ENCODE data around the gene MRPL45. TPM values are rescaled to one million over a fixed set of nuclear protein-coding genes. Genes with fewer than 3 reads are reported as not detected.
"Not testable (repeated sequence)": the region's sequence is repeated elsewhere in the genome, so short reads cannot be mapped to it uniquely, and the experiment has no call there.

Gene MRPL45
- total RNA-seq: 10 to 100 TPM; 45.0 to 46.6 TPM

DNA sequence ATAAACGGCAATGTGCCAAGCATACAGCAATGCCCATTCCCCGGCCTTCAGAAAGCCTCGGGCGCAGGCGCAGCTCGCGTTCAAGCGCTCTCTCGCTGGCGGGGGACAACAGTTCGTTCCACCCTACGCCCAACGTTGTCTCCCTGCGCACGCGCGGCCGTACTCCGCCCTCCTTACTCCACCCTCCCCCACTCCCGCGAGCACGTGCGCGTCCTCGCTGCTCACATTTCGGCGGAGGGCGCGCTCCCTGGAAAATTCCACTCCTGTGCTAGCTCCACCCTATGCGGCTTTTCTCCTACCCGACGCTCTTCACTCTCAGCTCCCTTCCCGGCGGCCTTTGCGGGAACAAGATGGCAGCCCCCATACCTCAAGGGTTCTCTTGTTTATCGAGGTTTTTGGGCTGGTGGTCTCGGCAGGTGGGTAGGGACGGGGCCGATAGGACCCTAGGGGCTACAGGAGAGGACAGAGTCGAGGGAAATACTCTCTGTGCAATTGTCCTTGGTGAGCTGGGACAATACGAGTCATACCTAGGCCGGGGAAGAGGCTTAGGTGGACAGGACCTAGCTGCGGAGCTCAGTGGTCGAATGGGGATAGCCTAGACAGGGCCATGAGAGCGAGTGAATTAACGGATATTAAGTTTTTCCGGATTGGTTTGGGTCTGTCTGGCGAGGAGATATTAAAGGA, at the start of gene MRPL45:
Gene MRPL45 (plus strand): TSS at position 335 of the 684 bp plus-strand sequence. CDS start 16 bp downstream, at position 351.
- H3K36me3 Mint-ChIP-seq; CTCF ChIA-PET; H3K27me3 Mint-ChIP-seq; intact Hi-C loops (cut with micrococcal nuclease); POLR2A ChIA-PET; H3K9me3 Mint-ChIP-seq: not testable (repeated sequence)
- Mint-ChIP-seq H3K27ac (peak within 1 kb of the TSS; percentile 88), H3K4me1 (ENCODE audit: low read depth) (peaks cover 10% of the 10 kb centered on the region), H3K4me3 (peak within 1 kb of the TSS; percentile 93)
- DNase-seq: peak; percentile 99

DNA sequence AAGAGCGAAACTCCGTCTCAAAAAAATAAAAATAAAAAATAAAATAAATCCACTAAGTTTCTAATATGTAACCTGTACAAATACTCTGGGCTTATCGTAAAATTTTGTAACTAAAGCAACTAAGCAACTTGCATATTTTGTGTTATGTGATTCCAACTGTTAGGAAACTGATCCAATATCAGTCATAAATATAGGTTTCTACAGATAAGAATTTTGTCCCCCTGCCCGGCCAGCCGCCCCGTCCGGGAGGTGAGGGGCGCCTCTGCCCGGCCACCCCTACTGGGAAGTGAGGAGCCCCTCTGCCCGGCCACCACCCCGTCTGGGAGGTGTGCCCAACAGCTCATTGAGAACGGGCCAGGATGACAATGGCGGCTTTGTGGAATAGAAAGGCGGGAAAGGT, 43.8 kb upstream of the MRPL45 start:
- H3K4me3 Mint-ChIP-seq; H3K9me3 Mint-ChIP-seq; POLR2A ChIA-PET; H3K27me3 Mint-ChIP-seq; intact Hi-C loops (cut with micrococcal nuclease); CTCF ChIA-PET; H3K27ac Mint-ChIP-seq; H3K4me1 Mint-ChIP-seq (ENCODE audit: low read depth); DNase-seq; H3K36me3 Mint-ChIP-seq: not testable (repeated sequence)

DNA sequence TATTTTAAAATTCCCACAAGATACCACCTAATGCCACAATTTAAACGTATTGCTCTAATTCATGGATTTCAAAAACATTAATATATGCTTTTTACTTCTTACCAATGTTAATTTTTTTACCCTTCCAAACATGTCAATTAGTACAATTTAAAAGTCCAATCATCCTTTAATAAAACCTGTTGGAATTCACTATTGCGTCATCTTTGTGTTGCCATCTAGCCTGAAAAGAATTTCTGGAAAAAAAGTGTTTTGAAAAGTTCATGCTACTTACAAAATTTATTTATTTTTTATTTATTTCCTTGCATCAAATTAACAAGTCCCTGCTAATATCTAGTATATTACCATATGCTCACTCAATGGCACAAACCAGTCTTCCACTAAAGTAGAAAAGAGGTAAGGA, 42.6 kb upstream of the MRPL45 start:
- POLR2A ChIA-PET; H3K4me3 Mint-ChIP-seq; H3K27me3 Mint-ChIP-seq; H3K36me3 Mint-ChIP-seq; DNase-seq; H3K27ac Mint-ChIP-seq; H3K9me3 Mint-ChIP-seq; intact Hi-C loops (cut with micrococcal nuclease); H3K4me1 Mint-ChIP-seq (ENCODE audit: low read depth); CTCF ChIA-PET: not testable (repeated sequence)

DNA sequence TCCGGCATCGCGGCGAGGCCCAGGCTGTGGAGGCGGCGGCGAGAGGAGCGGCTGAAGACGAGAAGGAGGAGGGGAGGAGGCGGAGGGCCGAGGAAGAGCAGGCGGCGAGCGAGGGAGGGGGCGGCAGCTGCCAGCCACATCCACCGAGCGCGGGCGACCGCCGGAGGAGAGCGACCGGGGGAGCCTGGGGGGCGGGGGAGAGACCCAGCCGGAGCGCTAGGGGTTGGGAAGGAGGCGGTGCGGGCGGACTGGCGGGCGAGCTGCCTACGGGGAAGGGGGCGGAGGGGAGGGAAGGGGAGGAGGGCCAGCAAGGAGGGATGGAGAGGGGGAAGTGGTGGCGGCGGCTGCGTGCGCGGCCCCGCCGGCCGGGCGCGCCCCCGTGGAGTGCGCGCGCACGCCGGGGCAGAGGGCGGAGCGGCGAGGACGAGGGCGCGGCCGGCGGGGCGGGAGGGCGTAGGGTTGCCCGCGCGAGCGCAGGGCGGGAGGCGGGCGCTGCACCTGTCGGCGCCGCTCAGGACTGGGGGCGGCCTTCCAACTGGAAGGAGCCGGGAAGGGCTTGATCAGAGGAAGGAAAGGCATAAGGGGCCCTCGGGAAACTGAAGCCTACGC, 39.9 kb upstream of the MRPL45 start:
- CTCF ChIA-PET; H3K9me3 Mint-ChIP-seq; H3K4me1 Mint-ChIP-seq (ENCODE audit: low read depth); H3K27ac Mint-ChIP-seq; POLR2A ChIA-PET; H3K27me3 Mint-ChIP-seq; intact Hi-C loops (cut with micrococcal nuclease); H3K36me3 Mint-ChIP-seq: not testable (repeated sequence)
- H3K4me3 Mint-ChIP-seq: peak overlapping the region; percentile 55
- peak; percentile 91 for DNase-seq

DNA sequence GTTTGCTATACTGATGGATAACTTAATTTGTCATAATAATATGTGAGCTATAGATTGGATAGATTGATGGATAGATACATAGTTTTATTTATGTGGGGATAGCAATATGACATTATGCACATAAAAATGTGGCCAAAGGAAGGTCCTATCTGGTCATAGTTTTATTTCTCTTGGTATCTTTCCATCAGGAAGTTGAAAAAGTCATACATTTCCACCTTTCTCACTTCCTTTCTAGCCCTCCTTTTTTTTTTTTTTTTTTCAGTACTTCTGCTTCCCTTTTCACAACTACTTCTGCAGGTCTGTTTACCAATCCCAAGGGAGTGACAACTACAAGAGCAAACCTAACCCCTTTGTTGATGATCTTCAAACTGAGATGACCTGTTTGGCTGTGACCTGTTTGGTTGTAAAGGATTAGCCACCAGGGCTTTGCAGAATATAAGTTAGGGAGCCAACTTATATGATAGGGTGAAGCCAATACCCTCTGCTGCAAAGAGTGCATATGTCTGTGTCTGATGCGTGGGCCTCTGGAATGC, 30.9 kb upstream of the MRPL45 start:
- POLR2A ChIA-PET; H3K27me3 Mint-ChIP-seq; H3K4me1 Mint-ChIP-seq (ENCODE audit: low read depth); CTCF ChIA-PET; H3K4me3 Mint-ChIP-seq; H3K27ac Mint-ChIP-seq; H3K9me3 Mint-ChIP-seq; H3K36me3 Mint-ChIP-seq; intact Hi-C loops (cut with micrococcal nuclease); DNase-seq: not testable (repeated sequence)

DNA sequence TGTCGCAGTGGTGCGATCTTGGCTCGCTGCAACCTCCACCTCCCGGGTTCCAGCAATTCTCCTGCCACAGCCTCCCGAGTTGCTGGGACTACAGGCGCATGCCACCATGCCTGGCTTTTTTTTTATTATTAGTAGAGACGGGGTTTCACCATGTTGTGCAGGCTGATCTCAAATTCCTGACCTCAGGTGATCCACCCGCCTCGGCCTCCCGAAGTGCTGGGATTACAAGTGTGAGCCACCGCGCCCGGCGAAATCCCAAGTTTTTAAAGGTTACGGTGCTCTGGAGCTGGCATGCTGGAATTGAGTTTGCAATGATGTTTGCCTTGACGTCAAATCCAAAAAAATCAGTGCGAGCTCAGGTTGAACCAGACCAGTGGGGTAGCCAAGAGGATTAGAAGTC, 30.4 kb upstream of the MRPL45 start:
- H3K9me3 Mint-ChIP-seq; POLR2A ChIA-PET; DNase-seq; H3K36me3 Mint-ChIP-seq; H3K4me3 Mint-ChIP-seq; intact Hi-C loops (cut with micrococcal nuclease); CTCF ChIA-PET; H3K27me3 Mint-ChIP-seq; H3K4me1 Mint-ChIP-seq (ENCODE audit: low read depth); H3K27ac Mint-ChIP-seq: not testable (repeated sequence)

DNA sequence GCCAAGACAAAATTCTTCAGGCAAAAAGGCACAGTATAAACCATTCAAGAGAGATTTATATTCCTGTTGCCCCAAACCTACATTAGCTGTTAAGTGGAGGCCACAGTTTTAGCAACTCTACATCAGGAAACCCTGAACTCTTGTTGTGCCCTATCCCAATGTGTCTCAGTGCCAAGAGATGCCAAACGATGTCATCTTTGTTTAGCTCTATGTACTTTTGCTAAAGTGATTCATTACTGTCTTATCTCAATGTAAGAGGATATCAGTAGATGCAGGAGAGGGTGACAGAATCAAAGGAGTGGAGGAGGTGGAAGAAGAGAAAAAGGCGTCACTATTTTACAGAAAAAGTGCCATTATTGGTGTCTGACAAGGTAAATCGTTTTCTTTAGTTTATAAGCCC, 28.8 kb upstream of the MRPL45 start:
- H3K4me1 Mint-ChIP-seq (ENCODE audit: low read depth); H3K4me3 Mint-ChIP-seq; H3K27ac Mint-ChIP-seq; H3K36me3 Mint-ChIP-seq; intact Hi-C loops (cut with micrococcal nuclease); H3K9me3 Mint-ChIP-seq; H3K27me3 Mint-ChIP-seq; DNase-seq; POLR2A ChIA-PET; CTCF ChIA-PET: not testable (repeated sequence)

DNA sequence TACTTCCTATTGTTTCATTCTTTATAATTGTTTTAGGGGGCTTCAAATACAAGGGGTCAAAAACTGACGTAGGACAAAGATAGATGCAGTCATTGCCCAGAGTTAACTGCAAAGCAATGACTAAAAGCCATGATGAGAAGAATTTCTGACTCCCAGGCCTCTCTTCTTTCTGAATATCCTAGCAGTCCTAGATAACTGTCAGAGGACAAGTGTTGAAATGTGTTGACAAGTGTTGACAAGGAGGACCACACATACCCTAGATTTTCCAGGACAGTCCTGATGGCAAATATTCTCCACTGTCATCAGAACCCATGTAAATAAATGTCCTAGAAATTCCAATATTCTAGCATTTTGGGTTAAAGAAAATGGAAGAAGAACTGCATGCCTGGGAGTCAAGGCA, 27.9 kb upstream of the MRPL45 start:
- intact Hi-C loops (cut with micrococcal nuclease); H3K4me1 Mint-ChIP-seq (ENCODE audit: low read depth); H3K4me3 Mint-ChIP-seq; POLR2A ChIA-PET; H3K9me3 Mint-ChIP-seq; H3K27ac Mint-ChIP-seq; H3K27me3 Mint-ChIP-seq; H3K36me3 Mint-ChIP-seq; CTCF ChIA-PET; DNase-seq: not testable (repeated sequence)

DNA sequence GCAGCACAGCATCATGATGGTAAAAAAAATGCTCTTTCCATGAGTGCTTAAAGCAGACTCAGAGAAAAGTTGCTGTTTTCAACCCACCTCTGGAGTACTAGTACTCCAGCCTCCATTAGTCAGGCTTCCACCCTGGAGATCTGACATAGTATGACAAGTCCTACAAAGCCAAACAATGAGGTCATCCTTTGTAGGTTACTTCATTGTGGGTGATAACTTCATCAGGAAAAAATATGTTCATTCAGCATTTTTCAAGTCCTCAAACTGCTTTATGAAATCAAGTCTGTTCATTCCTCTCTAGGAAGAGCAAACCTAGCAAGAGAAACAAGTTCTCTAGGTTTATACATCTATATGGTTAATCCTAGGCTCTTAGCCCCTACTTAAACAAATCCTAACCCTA, 27.4 kb upstream of the MRPL45 start:
- POLR2A ChIA-PET; CTCF ChIA-PET; H3K27ac Mint-ChIP-seq; H3K4me3 Mint-ChIP-seq; intact Hi-C loops (cut with micrococcal nuclease); H3K36me3 Mint-ChIP-seq; H3K4me1 Mint-ChIP-seq (ENCODE audit: low read depth); DNase-seq; H3K27me3 Mint-ChIP-seq; H3K9me3 Mint-ChIP-seq: not testable (repeated sequence)

DNA sequence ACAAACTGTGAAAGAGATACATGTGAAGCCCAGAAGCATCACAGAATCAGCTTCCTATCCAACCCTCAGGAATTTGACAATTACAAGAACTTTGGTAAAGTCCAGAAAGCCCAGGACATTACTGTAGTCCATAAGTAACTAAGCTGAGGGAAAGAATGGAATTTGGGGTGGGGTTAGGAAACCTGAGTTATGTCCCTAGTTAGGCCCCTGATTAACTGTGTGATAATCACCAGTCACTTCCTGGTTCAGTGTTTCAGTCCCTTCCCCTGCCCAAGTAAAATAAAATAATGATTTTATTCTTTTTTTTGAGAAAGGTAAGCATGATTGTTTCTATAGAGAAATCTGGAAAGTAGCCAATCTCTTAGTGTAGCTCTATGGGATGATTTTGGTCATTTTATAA, 11.0 kb upstream of the MRPL45 start:
- H3K4me1 Mint-ChIP-seq (ENCODE audit: low read depth); DNase-seq; POLR2A ChIA-PET; CTCF ChIA-PET; H3K9me3 Mint-ChIP-seq; intact Hi-C loops (cut with micrococcal nuclease); H3K27me3 Mint-ChIP-seq; H3K27ac Mint-ChIP-seq; H3K36me3 Mint-ChIP-seq; H3K4me3 Mint-ChIP-seq: not testable (repeated sequence)

DNA sequence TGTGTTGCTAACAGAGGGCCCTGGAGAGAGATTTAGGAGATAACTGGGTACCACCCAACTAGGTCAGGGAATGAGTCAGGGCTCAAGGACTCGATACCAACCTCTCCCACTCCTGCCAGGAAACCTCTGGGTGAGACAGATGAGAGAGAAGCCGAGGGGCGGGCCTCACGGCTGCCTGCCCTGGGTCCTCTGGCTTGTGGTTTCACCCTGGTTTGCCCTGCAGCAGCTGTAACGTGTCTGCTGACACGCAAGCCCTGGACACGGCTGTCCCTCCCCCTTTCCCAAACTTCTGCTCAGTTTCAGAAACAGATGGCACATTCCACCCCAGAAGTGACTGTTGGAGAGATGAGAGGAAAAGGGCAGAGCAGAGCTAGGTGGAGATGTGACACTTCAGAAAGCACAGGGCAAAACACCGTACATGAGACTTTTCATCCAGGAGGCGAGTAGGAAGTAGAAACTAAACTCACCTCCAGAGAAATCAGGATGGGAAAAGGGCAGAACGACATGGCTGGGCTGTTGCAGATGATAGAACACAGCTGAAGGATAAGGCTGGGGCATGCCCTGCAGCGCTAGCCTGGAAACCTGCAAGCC, 10.4 kb upstream of the MRPL45 start:
- H3K4me1 Mint-ChIP-seq (ENCODE audit: low read depth); H3K36me3 Mint-ChIP-seq; CTCF ChIA-PET; H3K27me3 Mint-ChIP-seq; intact Hi-C loops (cut with micrococcal nuclease); H3K4me3 Mint-ChIP-seq; H3K9me3 Mint-ChIP-seq; POLR2A ChIA-PET: not testable (repeated sequence)
- H3K27ac Mint-ChIP-seq: peak overlapping the region; percentile 72
- peak; percentile 48 for DNase-seq

DNA sequence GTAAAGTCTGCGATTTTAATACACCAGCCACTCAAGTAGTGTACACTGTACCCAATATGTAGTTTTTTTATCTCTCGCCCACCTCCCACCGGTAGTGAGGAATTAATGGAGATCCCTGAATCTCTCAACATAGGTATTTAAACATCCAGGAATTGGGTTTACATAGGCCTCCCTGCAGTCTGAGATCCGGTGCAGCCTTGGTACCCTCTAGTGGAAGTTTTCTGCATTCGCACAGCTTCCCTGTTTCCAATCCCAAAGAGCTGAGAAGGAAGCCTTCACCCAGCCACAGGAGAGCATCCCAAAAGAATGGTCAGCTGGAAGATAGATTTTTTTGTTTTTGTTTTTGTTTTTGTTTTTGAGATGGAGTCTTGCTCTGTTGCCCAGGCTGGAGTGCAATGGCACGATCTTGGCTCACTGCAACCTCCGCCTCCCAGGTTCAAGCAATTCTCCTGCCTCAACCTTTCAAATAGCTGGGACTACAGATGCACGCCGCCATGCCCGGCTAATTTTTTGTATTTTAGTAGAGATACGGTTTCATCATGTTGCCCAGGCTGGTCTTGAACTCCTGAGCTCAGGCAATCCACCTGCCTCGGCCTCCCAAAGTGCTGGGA, 8.6 kb upstream of the MRPL45 start:
- CTCF ChIA-PET: interaction anchor here (0.7 kb wide), 1 partner anchor 651 kb away, joined by 5 read pairs; no protein-coding TSS in a partner anchor
- not testable (repeated sequence) for H3K27me3 Mint-ChIP-seq, H3K4me3 Mint-ChIP-seq

DNA sequence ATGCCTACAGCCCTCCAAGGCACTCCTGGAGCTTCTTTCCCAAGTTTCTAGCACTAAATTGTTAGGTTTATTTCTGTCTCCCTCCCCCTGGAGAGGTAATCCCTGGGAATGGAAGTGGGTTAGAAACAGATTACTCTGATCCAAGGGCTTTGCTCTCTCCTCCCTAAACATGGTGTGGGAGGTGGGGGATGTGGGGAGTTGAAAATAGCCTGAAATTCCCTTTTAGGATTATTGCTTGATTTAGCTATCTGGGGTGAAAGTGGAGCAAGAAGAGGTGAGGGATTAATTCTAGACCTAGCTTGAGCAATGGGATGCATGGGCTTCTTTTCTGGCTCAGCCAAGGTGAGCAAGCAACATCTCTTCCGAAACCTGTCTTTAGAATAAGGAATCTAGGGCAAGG, 7.2 kb upstream of the MRPL45 start:
- intact Hi-C loops (cut with micrococcal nuclease); H3K27ac Mint-ChIP-seq; POLR2A ChIA-PET; CTCF ChIA-PET; H3K4me1 Mint-ChIP-seq (ENCODE audit: low read depth); H3K9me3 Mint-ChIP-seq; DNase-seq; H3K4me3 Mint-ChIP-seq; H3K36me3 Mint-ChIP-seq; H3K27me3 Mint-ChIP-seq: not testable (repeated sequence)

More for the DNA sequence above, 8.6 kb upstream of the MRPL45 start:
- DNase-seq; H3K36me3 Mint-ChIP-seq; H3K9me3 Mint-ChIP-seq; intact Hi-C loops (cut with micrococcal nuclease); H3K4me1 Mint-ChIP-seq (ENCODE audit: low read depth); H3K27ac Mint-ChIP-seq; POLR2A ChIA-PET: not testable (repeated sequence)
